HG03175 (cell line): ENCODE results near the gene PLS1.
"Not testable (repeated sequence)": the region's sequence is repeated elsewhere in the genome, so short reads cannot be mapped to it uniquely, and the experiment has no call there.

Source experiments
- ATAC-seq: cut with Tn5 transposase; IDR thresholded peaks from one replicate; pipeline ENCODE4 v1.9.1; 2021; ENCODE audit warnings: mild to moderate bottlenecking, moderate library complexity; ENCODE audit not compliant: unreplicated experiment

The PLS1 gene

GRCh38 chr3:142680710-142681109 is 84.5 kb downstream of the PLS1 start:
- ATAC-seq = no peak

- no peak for ATAC-seq
Observed at GRCh38 chr3:142690613-142691012, 94.4 kb downstream of the PLS1 start.

DNA sequence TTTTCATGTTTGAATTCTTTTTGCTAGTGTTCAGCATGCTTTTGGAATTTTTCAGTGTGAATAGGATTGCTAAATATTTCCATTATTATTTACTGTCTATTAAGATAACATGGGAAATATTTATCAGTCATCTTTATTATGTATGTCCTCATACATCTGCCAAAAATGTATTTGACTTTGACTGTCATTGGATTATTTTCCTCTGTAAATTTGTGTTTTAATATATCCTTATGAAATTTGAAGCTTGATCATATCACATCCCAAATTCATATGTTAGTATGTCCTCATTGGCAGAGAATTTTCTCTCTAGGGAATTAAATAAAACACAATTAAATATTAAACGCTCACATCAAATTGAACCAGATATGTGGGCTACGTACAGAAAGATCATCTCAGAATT is 95.3 kb downstream of the PLS1 start:
- ATAC-seq = no peak

- no peak for ATAC-seq
Observed at GRCh38 chr3:142693136-142693853, 97.1 kb downstream of the PLS1 start.

GRCh38 chr3:142694225-142694624 is 98.0 kb downstream of the PLS1 start:
- no peak for ATAC-seq

GRCh38 chr3:142705198-142705597 is 109.0 kb downstream of the PLS1 start:
- no peak for ATAC-seq

DNA sequence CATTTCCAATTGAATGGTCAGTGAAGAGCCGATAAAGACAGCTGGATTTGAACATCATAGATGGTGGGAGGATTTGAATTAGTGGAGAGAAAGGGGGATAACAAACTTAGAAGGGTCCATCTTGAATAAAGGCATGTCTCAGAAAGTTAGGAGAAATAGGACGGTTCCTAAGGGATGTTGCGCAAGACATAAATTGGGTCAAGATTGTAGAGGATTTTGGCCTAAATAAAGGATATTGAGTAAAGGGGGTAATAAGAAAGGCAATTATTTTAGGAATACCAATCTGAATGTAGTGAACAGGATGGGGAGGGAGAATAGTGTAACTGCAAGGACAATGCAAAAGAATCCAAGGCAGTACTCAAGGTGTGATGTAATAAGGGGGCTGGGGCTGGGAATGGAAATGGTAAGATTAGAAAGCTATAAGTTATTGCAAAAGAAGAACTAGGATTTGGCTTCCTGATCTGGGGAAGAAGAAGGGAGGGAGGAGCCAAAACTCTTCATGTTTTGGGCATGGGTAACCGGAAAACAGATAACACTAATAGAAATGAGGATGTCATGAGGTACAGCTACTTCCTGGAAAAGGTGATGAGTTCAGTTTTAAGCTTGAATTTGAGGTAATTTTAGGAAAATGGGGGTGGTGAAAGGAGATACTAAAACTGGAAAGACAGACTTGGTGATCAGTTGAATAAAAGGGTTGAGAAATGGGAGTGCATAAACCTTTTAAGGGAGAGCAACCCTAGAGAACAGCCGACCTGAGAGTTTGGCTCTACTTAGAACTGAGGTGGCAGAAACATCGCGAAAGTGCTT is 110.3 kb downstream of the PLS1 start:
- ATAC-seq = no peak

DNA sequence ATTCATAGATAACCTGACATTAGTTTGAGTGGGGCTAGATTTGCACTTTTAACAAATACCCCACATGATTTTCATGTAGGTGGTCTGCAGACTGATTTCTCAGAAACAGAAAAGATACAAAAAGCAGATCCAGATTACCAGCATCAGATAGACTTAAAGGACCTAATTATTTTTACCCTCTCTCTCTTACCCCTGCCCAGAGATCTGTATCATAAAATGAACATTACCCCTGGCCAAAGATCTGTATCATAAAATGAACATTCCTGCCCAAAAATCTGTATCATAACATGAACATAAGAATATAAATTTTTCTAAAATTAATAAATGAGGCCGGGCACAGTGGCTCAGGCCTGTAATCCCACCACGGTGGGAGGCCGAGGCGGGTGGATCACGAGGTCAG is 113.0 kb downstream of the PLS1 start:
- ATAC-seq = no peak

- not testable (repeated sequence) for ATAC-seq
Observed at GRCh38 chr3:142714882-142715281, 118.7 kb downstream of the PLS1 start.

- no peak for ATAC-seq
Observed at GRCh38 chr3:142716102-142716501, 119.9 kb downstream of the PLS1 start.

- ATAC-seq = peak; percentile 22
Observed at GRCh38 chr3:142723665-142723967, 127.4 kb downstream of the PLS1 start.

GRCh38 chr3:142723968-142724681 is 127.9 kb downstream of the PLS1 start, which contains the start of gene TRPC1:
TRPC1 (plus strand) TSS chr3:142724034; CDS start chr3:142724560, 526 bp downstream.
- peak; percentile 95 for ATAC-seq

DNA sequence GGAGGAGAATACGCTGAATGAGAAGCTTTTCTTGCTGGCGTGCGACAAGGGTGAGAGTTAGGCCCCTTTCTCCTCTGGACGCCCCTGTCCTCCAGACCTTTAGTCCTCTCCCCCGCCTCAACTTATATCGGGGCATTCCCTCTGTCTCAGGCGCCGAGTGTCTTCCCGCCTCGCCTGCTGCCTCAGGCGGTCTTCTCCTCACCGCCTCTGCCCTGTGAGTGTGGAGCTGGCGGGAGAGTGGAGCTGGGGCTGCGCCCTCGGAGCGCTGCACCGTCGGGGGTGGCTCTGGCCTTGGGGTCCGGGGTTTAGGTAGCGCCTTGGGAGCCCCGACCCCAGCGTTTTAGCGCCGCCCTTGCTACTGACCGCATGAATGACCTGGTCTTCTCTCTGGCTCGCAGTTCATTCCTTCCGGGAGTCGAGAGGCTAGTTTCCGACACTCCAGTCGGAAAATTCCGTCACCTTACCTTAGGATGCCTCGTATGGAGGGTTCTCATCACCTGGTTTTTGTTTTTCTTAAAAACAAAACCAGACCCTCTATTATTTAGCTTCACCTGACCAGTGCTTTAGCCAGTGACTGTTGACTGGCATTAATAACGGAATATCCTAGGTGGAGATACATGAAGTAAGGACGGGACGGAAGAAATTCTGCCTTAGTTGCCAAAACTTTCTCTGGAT is 128.6 kb downstream of the PLS1 start:
- ATAC-seq = peak; percentile 21

DNA sequence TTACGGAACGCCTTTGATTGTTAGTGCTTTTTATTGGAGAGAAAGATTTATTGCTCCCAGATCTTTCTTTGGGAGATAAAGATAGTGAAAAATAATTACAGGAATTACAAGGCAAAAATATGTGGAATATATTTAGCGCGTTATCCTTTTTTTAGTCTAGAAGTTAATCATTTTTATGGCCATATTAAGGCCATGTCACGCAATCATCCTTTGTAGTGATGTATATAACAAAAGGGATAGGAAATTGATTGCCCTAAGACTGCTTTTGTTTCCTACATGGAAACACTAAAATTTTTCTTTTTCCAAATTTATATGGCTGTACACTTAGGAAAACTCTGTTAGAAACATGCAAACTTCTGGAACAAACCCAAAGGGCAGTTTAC is 129.2 kb downstream of the PLS1 start:
- ATAC-seq = no peak

DNA sequence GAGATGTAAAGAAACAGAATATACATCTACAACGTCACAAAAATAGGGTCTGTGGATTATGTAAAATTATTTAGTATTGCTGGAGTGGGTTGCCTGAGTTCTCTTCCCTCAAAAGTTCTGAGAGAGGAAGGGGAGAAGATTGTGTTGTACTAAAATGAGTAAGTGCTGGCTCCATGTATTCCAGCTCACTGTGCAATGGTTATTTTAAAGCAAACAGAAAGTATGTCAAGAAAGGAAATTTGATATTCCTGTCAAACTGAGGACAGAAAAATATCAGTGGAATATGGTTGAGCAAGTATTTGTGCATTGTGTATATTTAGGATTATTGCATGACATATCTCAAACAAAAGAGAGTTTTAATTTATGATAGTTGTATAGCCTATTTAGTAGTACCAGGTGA is 129.8 kb downstream of the PLS1 start:
- no peak for ATAC-seq

GRCh38 chr3:142732066-142732465 is 135.9 kb downstream of the PLS1 start:
- ATAC-seq = no peak

DNA sequence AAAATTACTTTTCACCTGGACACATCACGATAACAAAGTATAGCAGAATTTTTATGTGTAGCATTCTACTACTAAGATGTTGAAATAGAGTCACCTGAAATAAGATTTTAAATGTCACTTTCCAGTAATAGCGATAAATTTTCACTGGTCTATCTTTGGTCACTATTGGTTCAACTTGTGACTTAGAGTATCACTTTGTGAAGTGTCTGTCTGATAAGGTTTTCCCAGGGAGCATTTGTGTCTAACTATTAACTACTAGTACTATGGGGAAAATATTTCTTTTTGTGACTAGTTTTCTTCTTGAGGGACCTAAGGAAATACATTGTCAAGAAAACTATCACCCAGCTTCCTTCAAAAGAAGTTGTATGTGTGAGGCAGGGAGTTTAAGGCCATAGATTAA is 138.6 kb downstream of the PLS1 start:
- no peak for ATAC-seq

- no peak for ATAC-seq
Observed at GRCh38 chr3:142735462-142735861, 139.3 kb downstream of the PLS1 start.

DNA sequence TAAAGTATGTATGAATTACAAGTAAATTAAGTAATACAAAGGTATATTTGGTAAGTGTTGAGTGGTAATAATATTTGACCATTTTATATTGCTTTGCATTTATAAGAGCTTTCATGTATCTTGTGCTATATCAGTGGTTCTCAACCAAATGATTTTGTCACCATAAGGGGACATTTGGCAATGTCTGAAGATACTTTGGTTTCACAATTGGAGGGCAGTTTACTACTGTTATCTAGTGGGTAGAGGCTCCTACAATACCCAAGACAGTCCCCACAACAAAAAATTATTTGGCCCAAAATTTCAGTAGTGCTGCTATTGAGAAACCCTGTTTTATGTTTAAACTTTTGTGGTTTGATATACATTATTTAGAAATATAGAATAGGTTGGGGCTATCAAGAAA is 142.2 kb downstream of the PLS1 start:
- no peak for ATAC-seq

DNA sequence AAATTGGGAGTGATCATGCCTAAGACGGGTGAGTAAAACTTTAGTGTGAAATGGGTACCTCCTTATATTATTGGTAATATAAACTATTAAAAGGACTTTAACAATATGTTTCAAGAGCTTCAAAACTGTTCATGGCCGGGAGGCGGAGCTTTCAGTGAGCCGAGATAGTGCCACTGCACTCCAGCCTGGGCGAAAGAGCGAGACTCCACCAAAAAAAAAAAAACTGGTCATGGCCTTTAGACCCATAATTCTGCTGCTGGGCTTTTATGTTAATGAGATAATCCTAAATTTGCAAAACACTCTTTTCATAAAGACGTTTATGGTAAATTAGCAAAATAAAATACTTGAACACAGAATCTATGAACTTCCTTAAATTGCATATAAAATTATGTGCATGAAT is 150.5 kb downstream of the PLS1 start:
- no peak for ATAC-seq

- ATAC-seq = not testable (repeated sequence)
Observed at GRCh38 chr3:142750531-142750930, 154.3 kb downstream of the PLS1 start.
